HepG2 (cell line): ENCODE data around the gene BLOC1S4. TPM values are rescaled to one million over a fixed set of nuclear protein-coding genes. Genes with fewer than 3 reads are reported as not detected.

Experiments used
- CEBPB ChIP-seq: IDR thresholded peaks from 2 replicates; pipeline ENCODE4 v1.6.1; 2011; ENCODE audit warnings: low read depth, low read length, improper control_type of control experiment, borderline replicate concordance
- FOXC1 ChIP-seq: sonication (generic); formaldehyde crosslinking; IDR thresholded peaks from 2 replicates; pipeline ENCODE4 v1.8.0; 2022; ENCODE audit warnings: mild to moderate bottlenecking, missing genetic modification reagents, borderline replicate concordance
- HOXA7 ChIP-seq: sonication (generic); formaldehyde crosslinking; IDR thresholded peaks from 2 replicates; pipeline ENCODE4 v1.8.1; 2022; ENCODE audit warnings: mild to moderate bottlenecking, missing genetic modification reagents, moderate library complexity
- MIER3 ChIP-seq: IDR thresholded peaks from 2 replicates; pipeline ENCODE4 v1.6.1; 2016; ENCODE audit warnings: missing compliant biosample characterization, borderline replicate concordance
- MLLT10 ChIP-seq: sonication (generic); formaldehyde crosslinking; IDR thresholded peaks from 2 replicates; pipeline ENCODE4 v1.4.0; 2020; ENCODE audit warnings: missing genetic modification reagents
- NPAS2 ChIP-seq: sonication (generic); formaldehyde crosslinking; IDR thresholded peaks from 2 replicates; pipeline ENCODE4 v1.8.0; 2022; ENCODE audit warnings: mild to moderate bottlenecking, missing genetic modification reagents, borderline replicate concordance
- NR3C1 ChIP-seq: sonication (generic); formaldehyde crosslinking; IDR thresholded peaks from 2 replicates; pipeline ENCODE4 v1.4.0; 2020; ENCODE audit warnings: missing genetic modification reagents
- SKI ChIP-seq: fragments of 450-650 bp; IDR thresholded peaks from one replicate; pipeline ENCODE4 v1.6.1; 2018; ENCODE audit warnings: mild to moderate bottlenecking; ENCODE audit not compliant: partially characterized antibody
- SOX6 ChIP-seq, 2 experiments: fragments of 450-650 bp in 1 of 2; sonication (generic) in 1 of 2; formaldehyde crosslinking in 1 of 2; IDR thresholded peaks; 2 replicates each; pipeline versions ENCODE4 v1.4.0 to v1.6.1; 2017 to 2020; ENCODE audit warnings: antibody characterized with exemption in 1 of 2, mild to moderate bottlenecking in 1 of 2, missing genetic modification reagents in 1 of 2
- TBX3 ChIP-seq: fragments of 450-650 bp; IDR thresholded peaks from 2 replicates; pipeline ENCODE4 v1.6.1; 2017; ENCODE audit warnings: antibody characterized with exemption, mild to moderate bottlenecking, inconsistent platforms, borderline replicate concordance
- ZBTB1 ChIP-seq: sonication (generic); formaldehyde crosslinking; IDR thresholded peaks from 2 replicates; pipeline ENCODE4 v1.4.0; 2020; ENCODE audit warnings: missing genetic modification reagents, borderline replicate concordance
- ZFP62 ChIP-seq: sonication (generic); formaldehyde crosslinking; IDR thresholded peaks from 2 replicates; pipeline ENCODE4 v1.4.0; 2020; ENCODE audit warnings: missing genetic modification reagents
- ZNF235 ChIP-seq: sonication (generic); formaldehyde crosslinking; IDR thresholded peaks from 2 replicates; pipeline ENCODE4 v1.8.1; 2023; ENCODE audit warnings: mild to moderate bottlenecking, missing genetic modification reagents, borderline replicate concordance
- ZNF552 ChIP-seq: sonication (generic); formaldehyde crosslinking; IDR thresholded peaks from 2 replicates; pipeline ENCODE4 v1.9.0; 2022; ENCODE audit warnings: missing genetic modification reagents, mild to moderate bottlenecking, borderline replicate concordance
- ZNF557 ChIP-seq: sonication (generic); formaldehyde crosslinking; IDR thresholded peaks from 2 replicates; pipeline ENCODE4 v1.4.0; 2020; ENCODE audit warnings: missing genetic modification reagents
- ZNF75D ChIP-seq: sonication (generic); formaldehyde crosslinking; IDR thresholded peaks from 2 replicates; pipeline ENCODE4 v1.8.1; 2023; ENCODE audit warnings: missing genetic modification reagents, mild to moderate bottlenecking, borderline replicate concordance
- ZNF766 ChIP-seq: sonication (generic); formaldehyde crosslinking; IDR thresholded peaks from 2 replicates; pipeline ENCODE4 v1.5.0; 2020; ENCODE audit warnings: missing genetic modification reagents, borderline replicate concordance
- ZNF792 ChIP-seq: IDR thresholded peaks from 2 replicates; pipeline ENCODE4 v1.6.1; 2016
- polyA plus RNA-seq, 8 experiments: library from polyadenylated mRNA; depleted of rRNA in 3 of 8; stranded (reverse) in 7 of 8; unstranded in 1 of 8; fragments of >200 nt; fragmentation: Illumina TruSeq in 4 of 8; extraction: Trizol in 4 of 8; gene quantifications; 2 replicates each; pipeline versions ENCODE4 v1.2.1 to v1.2.3, GENCODE V29; 2011 to 2016; ENCODE audit warnings: low read depth in 4 of 8, missing spikeins in 1 of 8, mixed read lengths in 1 of 8; ENCODE audit not compliant: insufficient read depth in 1 of 8
- total RNA-seq, 5 experiments: library from RNA; depleted of rRNA; stranded (reverse); fragments of >200 nt; fragmentation: Illumina TruSeq; extraction: Trizol; gene quantifications; 2 replicates each; pipeline ENCODE4 v1.2.3, GENCODE V29; 2016; ENCODE audit warnings: low read depth in 1 of 5
- TF ChIP-seq, protein P1 (sequence below): sonication (generic); formaldehyde crosslinking; IDR thresholded peaks from 2 replicates; pipeline ENCODE4 v1.5.1; 2020; ENCODE audit warnings: mild to moderate bottlenecking, missing genetic modification reagents, moderate library complexity
- TF ChIP-seq, protein P2 (sequence below): sonication (generic); formaldehyde crosslinking; IDR thresholded peaks from 2 replicates; pipeline ENCODE4 v1.4.0; 2020; ENCODE audit warnings: missing genetic modification reagents, borderline replicate concordance
- TF ChIP-seq, protein P3 (sequence below): sonication (generic); formaldehyde crosslinking; IDR thresholded peaks from 2 replicates; pipeline ENCODE4 v1.4.0; 2020; ENCODE audit warnings: mild to moderate bottlenecking, missing genetic modification reagents
- TF ChIP-seq, protein P4 (sequence below): sonication (generic); formaldehyde crosslinking; IDR thresholded peaks from 2 replicates; pipeline ENCODE4 v1.5.1; 2020; ENCODE audit warnings: mild to moderate bottlenecking, missing genetic modification reagents

BLOC1S4 gene
- total and polyA plus RNA-seq, 2 of the 13 experiments (the other 11 are each of a cell fraction or from before 2014, with no cell fraction given) = 15.5 to 20.9 TPM

DNA sequence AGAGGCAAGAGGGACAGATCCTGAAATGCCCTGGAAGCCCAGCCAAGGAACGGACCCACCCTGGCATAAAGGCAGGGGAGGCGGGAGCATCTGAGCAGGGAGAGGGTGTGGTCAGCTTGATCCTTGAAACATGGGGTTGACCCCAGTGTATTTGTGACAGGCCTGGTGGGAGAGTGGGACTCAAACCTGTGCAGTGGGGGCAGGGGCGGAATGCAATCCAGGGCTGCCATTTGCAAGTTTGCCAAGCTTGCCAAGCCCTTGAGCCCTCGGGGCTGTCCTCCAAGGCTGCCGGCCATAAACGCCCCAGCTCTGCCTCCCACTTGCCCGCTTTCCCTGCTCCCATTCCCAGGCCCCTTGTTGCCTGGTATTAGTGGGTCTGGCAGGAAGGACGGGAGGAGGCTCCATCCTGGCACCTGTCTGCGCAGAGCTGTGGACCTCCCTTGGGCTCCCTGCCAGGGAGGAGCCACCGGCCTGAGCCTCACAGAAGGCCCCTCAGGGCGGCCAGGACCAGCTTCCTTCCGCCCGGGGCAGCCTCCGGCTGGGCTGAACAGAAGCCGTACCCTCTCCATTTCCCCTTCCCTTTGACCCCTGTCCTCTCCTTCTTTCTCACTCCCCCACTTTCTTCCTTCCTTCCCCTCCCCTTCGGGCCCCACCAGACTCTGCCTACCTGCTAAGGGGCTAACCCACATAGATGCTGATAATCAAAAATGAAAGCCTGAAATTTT, 21.6 kb upstream of the BLOC1S4 start (continued):
- TF ChIP-seq ZNF552 (CRISPR knock-in tag) (0 out of 2 replicates have a peak, but pooled peaks have one; percentile 59), NR3C1 (CRISPR knock-in tag) (no peak), FOXC1 (no peak), MLLT10 (CRISPR knock-in tag) (no peak), ZNF557 (CRISPR knock-in tag) (no peak), HOXA7 (CRISPR knock-in tag) (no peak), ZFP62 (CRISPR knock-in tag) (no peak), ZNF235 (CRISPR knock-in tag) (no peak), ZNF792 (CRISPR knock-in tag) (no peak), TBX3 (no peak), SOX6 (IDR thresholded peaks at IDR 0.05) (no peak), SOX6 (CRISPR knock-in tag; IDR thresholded peaks at IDR 0.05) (no peak; the same call in 1 of the 2 replicates), SKI (no peak), ZNF766 (CRISPR knock-in tag) (no peak), ZNF75D (CRISPR knock-in tag) (no peak), CEBPB (no peak), NPAS2 (CRISPR knock-in tag) (no peak), ZBTB1 (no peak), MIER3 (CRISPR knock-in tag) (no peak)
- TF ChIP-seq, protein P1, sequence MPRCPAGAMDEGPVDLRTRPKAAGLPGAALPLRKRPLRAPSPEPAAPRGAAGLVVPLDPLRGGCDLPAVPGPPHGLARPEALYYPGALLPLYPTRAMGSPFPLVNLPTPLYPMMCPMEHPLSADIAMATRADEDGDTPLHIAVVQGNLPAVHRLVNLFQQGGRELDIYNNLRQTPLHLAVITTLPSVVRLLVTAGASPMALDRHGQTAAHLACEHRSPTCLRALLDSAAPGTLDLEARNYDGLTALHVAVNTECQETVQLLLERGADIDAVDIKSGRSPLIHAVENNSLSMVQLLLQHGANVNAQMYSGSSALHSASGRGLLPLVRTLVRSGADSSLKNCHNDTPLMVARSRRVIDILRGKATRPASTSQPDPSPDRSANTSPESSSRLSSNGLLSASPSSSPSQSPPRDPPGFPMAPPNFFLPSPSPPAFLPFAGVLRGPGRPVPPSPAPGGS (CRISPR knock-in tag) = no peak
- TF ChIP-seq, protein P2, sequence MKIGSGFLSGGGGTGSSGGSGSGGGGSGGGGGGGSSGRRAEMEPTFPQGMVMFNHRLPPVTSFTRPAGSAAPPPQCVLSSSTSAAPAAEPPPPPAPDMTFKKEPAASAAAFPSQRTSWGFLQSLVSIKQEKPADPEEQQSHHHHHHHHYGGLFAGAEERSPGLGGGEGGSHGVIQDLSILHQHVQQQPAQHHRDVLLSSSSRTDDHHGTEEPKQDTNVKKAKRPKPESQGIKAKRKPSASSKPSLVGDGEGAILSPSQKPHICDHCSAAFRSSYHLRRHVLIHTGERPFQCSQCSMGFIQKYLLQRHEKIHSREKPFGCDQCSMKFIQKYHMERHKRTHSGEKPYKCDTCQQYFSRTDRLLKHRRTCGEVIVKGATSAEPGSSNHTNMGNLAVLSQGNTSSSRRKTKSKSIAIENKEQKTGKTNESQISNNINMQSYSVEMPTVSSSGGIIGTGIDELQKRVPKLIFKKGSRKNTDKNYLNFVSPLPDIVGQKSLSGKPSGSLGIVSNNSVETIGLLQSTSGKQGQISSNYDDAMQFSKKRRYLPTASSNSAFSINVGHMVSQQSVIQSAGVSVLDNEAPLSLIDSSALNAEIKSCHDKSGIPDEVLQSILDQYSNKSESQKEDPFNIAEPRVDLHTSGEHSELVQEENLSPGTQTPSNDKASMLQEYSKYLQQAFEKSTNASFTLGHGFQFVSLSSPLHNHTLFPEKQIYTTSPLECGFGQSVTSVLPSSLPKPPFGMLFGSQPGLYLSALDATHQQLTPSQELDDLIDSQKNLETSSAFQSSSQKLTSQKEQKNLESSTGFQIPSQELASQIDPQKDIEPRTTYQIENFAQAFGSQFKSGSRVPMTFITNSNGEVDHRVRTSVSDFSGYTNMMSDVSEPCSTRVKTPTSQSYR = no peak
- TF ChIP-seq, protein P3, sequence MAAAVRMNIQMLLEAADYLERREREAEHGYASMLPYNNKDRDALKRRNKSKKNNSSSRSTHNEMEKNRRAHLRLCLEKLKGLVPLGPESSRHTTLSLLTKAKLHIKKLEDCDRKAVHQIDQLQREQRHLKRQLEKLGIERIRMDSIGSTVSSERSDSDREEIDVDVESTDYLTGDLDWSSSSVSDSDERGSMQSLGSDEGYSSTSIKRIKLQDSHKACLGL (CRISPR knock-in tag) = 0 out of 2 replicates have a peak, but pooled peaks have one; percentile 5
- TF ChIP-seq, protein P4, sequence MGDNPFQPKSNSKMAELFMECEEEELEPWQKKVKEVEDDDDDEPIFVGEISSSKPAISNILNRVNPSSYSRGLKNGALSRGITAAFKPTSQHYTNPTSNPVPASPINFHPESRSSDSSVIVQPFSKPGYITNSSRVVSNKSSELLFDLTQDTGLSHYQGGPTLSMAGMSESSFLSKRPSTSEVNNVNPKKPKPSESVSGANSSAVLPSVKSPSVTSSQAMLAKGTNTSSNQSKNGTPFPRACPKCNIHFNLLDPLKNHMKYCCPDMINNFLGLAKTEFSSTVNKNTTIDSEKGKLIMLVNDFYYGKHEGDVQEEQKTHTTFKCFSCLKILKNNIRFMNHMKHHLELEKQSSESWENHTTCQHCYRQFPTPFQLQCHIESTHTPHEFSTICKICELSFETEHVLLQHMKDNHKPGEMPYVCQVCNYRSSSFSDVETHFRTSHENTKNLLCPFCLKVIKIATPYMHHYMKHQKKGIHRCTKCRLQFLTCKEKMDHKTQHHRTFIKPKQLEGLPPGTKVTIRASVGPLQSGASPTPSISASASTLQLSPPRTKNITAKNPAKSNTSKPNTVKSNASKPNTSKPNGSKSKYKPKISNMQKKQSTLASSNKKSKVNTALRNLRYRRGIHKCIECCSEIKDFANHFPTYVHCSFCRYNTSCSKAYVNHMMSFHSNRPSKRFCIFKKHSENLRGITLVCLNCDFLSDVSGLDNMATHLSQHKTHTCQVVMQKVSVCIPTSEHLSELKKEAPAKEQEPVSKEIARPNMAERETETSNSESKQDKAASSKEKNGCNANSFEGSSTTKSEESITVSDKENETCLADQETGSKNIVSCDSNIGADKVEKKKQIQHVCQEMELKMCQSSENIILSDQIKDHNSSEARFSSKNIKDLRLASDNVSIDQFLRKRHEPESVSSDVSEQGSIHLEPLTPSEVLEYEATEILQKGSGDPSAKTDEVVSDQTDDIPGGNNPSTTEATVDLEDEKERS (CRISPR knock-in tag) = no peak; the same call in 1 of the 2 replicates
